Peyer's patch (tissue), 4 donors: ENCODE data around the gene ZFAND2A. TPM values are rescaled to one million over a fixed set of nuclear protein-coding genes. Genes with fewer than 3 reads are reported as not detected.

Source experiments
- DNase-seq, 3 donors: peaks; one replicate each; pipeline ENCODE4 v3.0.0-alpha.2; 2017 to 2019
- H3K27ac ChIP-seq, 4 donors: fragments of 200-600 bp; sonication (generic); one replicate each; pipeline ENCODE4 v1.5.1; 2016 to 2019
- H3K27me3 ChIP-seq, 2 donors: fragments of 200-600 bp; sonication (generic); one replicate each; pipeline ENCODE4 v1.5.1; 2019
- H3K36me3 ChIP-seq, 3 donors: fragments of 200-600 bp; sonication (generic); one replicate each; pipeline ENCODE4 v1.5.1; 2016 to 2019
- H3K4me1 ChIP-seq, 4 donors: fragments of 200-600 bp; sonication (generic); one replicate each; pipeline ENCODE4 v1.5.1; 2016 to 2019
- H3K4me3 ChIP-seq, 4 donors: fragments of 200-600 bp; sonication (generic); 1 replicate in 3 of 4; 2 replicates in 1 of 4; pipeline ENCODE4 v1.5.1; 2016 to 2019; ENCODE audit warnings: mild to moderate bottlenecking in 1 of 4
- H3K9me3 ChIP-seq, 4 donors: fragments of 200-600 bp; sonication (generic); one replicate each; pipeline ENCODE4 v1.5.1; 2016 to 2019; ENCODE audit warnings: mild to moderate bottlenecking in 1 of 4
- CTCF ChIP-seq, 6 experiments: fragments of 450-650 bp in 4 of 6; fragments of 200-600 bp in 2 of 6; sonication (generic) in 1 of 6; IDR thresholded peaks; one replicate each; pipeline ENCODE4 v1.5.1; 2017 to 2019; ENCODE audit warnings: antibody characterized with exemption in 6 of 6, mild to moderate bottlenecking in 3 of 6, moderate library complexity in 1 of 6
- POLR2A ChIP-seq, 2 donors: fragments of 450-650 bp; IDR thresholded peaks; one replicate each; pipeline ENCODE4 v1.5.1; 2017; ENCODE audit warnings: antibody characterized with exemption in 2 of 2, mild to moderate bottlenecking in 2 of 2, moderate library complexity in 2 of 2
- total RNA-seq, 4 donors: library from RNA; depleted of rRNA; stranded (reverse); fragments of >200 nt; gene quantifications; one replicate each; pipeline ENCODE4 v1.1.0, GENCODE V29; 2016

ZFAND2A gene
- total RNA-seq, 4 donors from 2014 or later = 16.0 to 30.5 (median 24.8) TPM

GRCh38 chr7:1111156-1111555 is 48.8 kb downstream of the ZFAND2A start:
- TF ChIP-seq POLR2A (IDR thresholded peaks at IDR 0.05) (no peak), CTCF (IDR thresholded peaks at IDR 0.05) (no peak)
- Histone ChIP-seq H3K36me3 (no peaks in the 10 kb centered on the region), H3K27ac (no peak overlapping the region), H3K27me3 (no peaks in the 10 kb centered on the region), H3K9me3 (no peaks in the 10 kb centered on the region), H3K4me3 (no peak overlapping the region), H3K4me1 (no peaks in the 10 kb centered on the region)
- DNase-seq = no peak

- TF ChIP-seq POLR2A (IDR thresholded peaks at IDR 0.05) = no peak
- no peak for TF ChIP-seq CTCF (IDR thresholded peaks at IDR 0.05)
- no peaks in the 10 kb centered on the region for H3K36me3 ChIP-seq
- no peak for DNase-seq
- H3K27ac ChIP-seq = no peak overlapping the region
- H3K9me3 ChIP-seq = no peaks in the 10 kb centered on the region
- H3K27me3 ChIP-seq = no peaks in the 10 kb centered on the region
- H3K4me3 ChIP-seq = no peak overlapping the region
- H3K4me1 ChIP-seq = no peaks in the 10 kb centered on the region
Observed at GRCh38 chr7:1110358-1110757, 49.6 kb downstream of the ZFAND2A start.

GRCh38 chr7:1109581-1110310 is 50.2 kb downstream of the ZFAND2A start:
- TF ChIP-seq CTCF (IDR thresholded peaks at IDR 0.05) (no peak), POLR2A (IDR thresholded peaks at IDR 0.05) (no peak)
- H3K27ac ChIP-seq = no peak overlapping the region

GRCh38 chr7:1108264-1108920 is 51.6 kb downstream of the ZFAND2A start:
- no peaks in the 10 kb centered on the region for H3K9me3 ChIP-seq
- no peak for DNase-seq
- no peaks in the 10 kb centered on the region for H3K36me3 ChIP-seq
- no peak overlapping the region for H3K4me3 ChIP-seq
- no peaks in the 10 kb centered on the region for H3K27me3 ChIP-seq
- TF ChIP-seq POLR2A (IDR thresholded peaks at IDR 0.05) (no peak), CTCF (IDR thresholded peaks at IDR 0.05) (no peak)
- no peak overlapping the region for H3K27ac ChIP-seq
- H3K4me1 ChIP-seq = no peaks in the 10 kb centered on the region

More at GRCh38 chr7:1109581-1110310, 50.2 kb downstream of the ZFAND2A start:
- no peaks in the 10 kb centered on the region for H3K4me1 ChIP-seq
- no peaks in the 10 kb centered on the region for H3K27me3 ChIP-seq
- no peak for DNase-seq
- no peak overlapping the region for H3K4me3 ChIP-seq
- H3K36me3 ChIP-seq = no peaks in the 10 kb centered on the region
- no peaks in the 10 kb centered on the region for H3K9me3 ChIP-seq

- H3K36me3 ChIP-seq = no peaks in the 10 kb centered on the region
- DNase-seq = no peak
- TF ChIP-seq CTCF (IDR thresholded peaks at IDR 0.05) (no peak), POLR2A (IDR thresholded peaks at IDR 0.05) (no peak)
- no peaks in the 10 kb centered on the region for H3K4me1 ChIP-seq
- H3K4me3 ChIP-seq = no peak overlapping the region
- no peak overlapping the region for H3K27ac ChIP-seq
- no peaks in the 10 kb centered on the region for H3K27me3 ChIP-seq
- H3K9me3 ChIP-seq = no peaks in the 10 kb centered on the region
Observed at GRCh38 chr7:1106793-1107421, 53.1 kb downstream of the ZFAND2A start.
